Naive thymus-derived CD8-positive, alpha-beta T cell (primary cell): ENCODE data around the gene FBXL5. TPM values are rescaled to one million over a fixed set of nuclear protein-coding genes. Genes with fewer than 3 reads are reported as not detected.

ENCODE experiments used
- ATAC-seq, 2 donors: fragments of 150-1000 bp; cut with Tn5 transposase in 1 of 2; sonication (Bioruptor Pico), chemical (Tn5 transposase) in 1 of 2; 1 replicate in 1 of 2; 2 replicates in 1 of 2; pipeline ENCODE4 v1.10.0; 2021; ENCODE audit warnings: mild to moderate bottlenecking in 2 of 2, moderate library complexity in 2 of 2
- POLR2A ChIA-PET: fragments of 350-600 bp; sonication (Branson Sonifier 250); formaldehyde crosslinking; loops from one replicate; lab custom pipeline; 2021; ENCODE audit warnings: antibody characterized with exemption; lab: Charles Lee
- DNase-seq, 10 donors: peaks; one replicate each; pipeline versions ENCODE4 v3.0.0 to v3.0.0-alpha.2; 2020 to 2022
- H3K27ac Mint-ChIP-seq, 10 donors: one replicate each; pipeline ENCODE4 v1.8.0; 2020 to 2022; ENCODE audit warnings: mild to moderate bottlenecking in 10 of 10, mixed read lengths in 10 of 10, moderate library complexity in 4 of 10, inconsistent platforms in 1 of 10
- H3K27me3 Mint-ChIP-seq, 5 donors: one replicate each; pipeline ENCODE4 v1.8.0; 2021 to 2022; ENCODE audit warnings: mixed read lengths in 5 of 5
- H3K36me3 Mint-ChIP-seq, 3 donors: one replicate each; pipeline ENCODE4 v1.8.0; 2020 to 2022; ENCODE audit warnings: mixed read lengths in 3 of 3, mild to moderate bottlenecking in 2 of 3, inconsistent platforms in 1 of 3
- H3K4me1 Mint-ChIP-seq, 4 donors: one replicate each; pipeline ENCODE4 v1.8.0; 2021 to 2022; ENCODE audit warnings: mixed read lengths in 4 of 4
- H3K4me3 Mint-ChIP-seq, 10 donors: one replicate each; pipeline ENCODE4 v1.8.0; 2020 to 2022; ENCODE audit warnings: mild to moderate bottlenecking in 10 of 10, mixed read lengths in 10 of 10, moderate library complexity in 6 of 10, inconsistent platforms in 1 of 10
- H3K9me3 Mint-ChIP-seq, 9 donors: one replicate each; pipeline ENCODE4 v1.8.0; 2020 to 2022; ENCODE audit warnings: mixed read lengths in 9 of 9, mild to moderate bottlenecking in 3 of 9, inconsistent platforms in 1 of 9, moderate library complexity in 1 of 9
- polyA plus RNA-seq, 3 donors: library from polyadenylated mRNA; unstranded; fragments of 300-500 nt; fragmentation: Illumina TruSeq; gene quantifications; one replicate each; pipeline ENCODE4 v1.2.3, GENCODE V29; 2021
- total RNA-seq, 8 experiments: library from RNA in 2 of 8; stranded (reverse) in 2 of 8; gene quantifications; one replicate each; pipeline ENCODE4 v1.2.3 and lab custom pipeline; 2021 to 2026

FBXL5 gene
- total and polyA plus RNA-seq, 5 experiments from 2014 or later, result 65.7 to 113 (median 96.1) TPM

DNA sequence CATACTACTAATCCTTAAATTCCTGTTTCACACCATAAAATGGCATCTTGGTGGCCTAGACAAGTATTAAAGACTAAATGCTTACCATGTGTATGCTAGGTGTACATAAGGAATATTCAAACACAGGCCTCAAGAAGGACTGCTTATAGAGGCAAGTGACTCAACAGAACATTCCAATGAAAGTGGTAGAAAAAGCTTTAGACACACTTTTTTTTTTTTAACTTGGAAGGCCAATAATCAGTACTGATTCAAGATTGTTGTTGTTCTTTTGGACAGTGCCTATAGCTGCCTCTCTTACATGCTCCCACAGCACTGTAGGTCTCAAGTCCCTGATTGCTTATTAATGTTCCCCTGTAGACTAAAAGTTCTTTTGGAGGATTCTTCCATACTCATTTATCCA is 77.6 kb downstream of the FBXL5 start:
- Mint-ChIP-seq H3K4me1 (no peaks in the 10 kb centered on the region), H3K27ac (no peak overlapping the region), H3K9me3 (no peaks in the 10 kb centered on the region), H3K36me3 (peaks cover 0 to 21% (median 14%) of the 10 kb centered on the region in 3 donors), H3K4me3 (no peak overlapping the region), H3K27me3 (no peaks in the 10 kb centered on the region)
- no peak for ATAC-seq
- no peak for DNase-seq
- POLR2A ChIA-PET, result no interaction called here

DNA sequence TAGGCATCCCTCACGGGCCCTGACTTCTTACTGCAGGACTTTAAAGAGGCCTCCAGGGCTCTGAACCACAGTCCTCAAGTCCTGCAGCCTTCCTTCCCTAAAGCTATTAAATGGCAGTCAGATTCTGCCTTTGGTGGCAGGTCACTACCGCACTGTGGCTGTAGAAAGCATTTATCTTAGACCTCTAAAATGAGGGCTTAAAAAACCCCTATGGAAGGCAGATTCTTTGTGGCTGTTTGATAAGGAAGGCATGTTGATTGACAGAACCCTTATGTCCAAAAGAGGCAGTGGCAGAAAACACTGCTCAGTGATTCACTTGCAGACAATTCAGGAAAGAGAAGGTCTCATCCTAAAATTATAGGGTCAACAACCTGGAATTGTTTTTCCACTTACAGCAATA is 79.2 kb downstream of the FBXL5 start:
- no peak overlapping the region for H3K4me3 Mint-ChIP-seq
- H3K4me1 Mint-ChIP-seq, result no peaks in the 10 kb centered on the region
- DNase-seq (no peak), ATAC-seq (no peak)
- H3K27ac Mint-ChIP-seq, result no peak overlapping the region
- H3K27me3 Mint-ChIP-seq, result no peaks in the 10 kb centered on the region
- POLR2A ChIA-PET, result no interaction called here
- H3K9me3 Mint-ChIP-seq, result no peaks in the 10 kb centered on the region
- peaks cover 0 to 21% (median 20%) of the 10 kb centered on the region in 3 donors for H3K36me3 Mint-ChIP-seq

DNA sequence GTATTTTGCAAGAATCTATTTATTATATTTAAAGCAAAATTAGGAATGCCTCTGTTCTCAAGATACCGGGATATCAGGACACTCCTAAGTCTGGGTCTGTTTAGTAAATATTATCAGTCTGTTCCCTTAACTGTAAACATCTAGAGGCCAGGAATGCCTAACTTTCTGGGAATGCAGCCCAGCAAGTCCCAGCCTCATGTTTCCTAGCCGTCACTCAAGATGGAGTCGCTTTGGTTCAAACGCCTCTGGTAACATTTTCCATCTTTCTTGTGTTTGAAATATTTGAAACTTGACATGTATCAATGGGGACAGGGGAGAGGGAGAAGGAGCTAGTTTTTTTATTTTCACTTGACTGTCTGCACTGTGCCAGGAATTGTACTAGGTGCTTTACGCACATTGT is 85.4 kb downstream of the FBXL5 start:
- H3K4me1 Mint-ChIP-seq, result no peaks in the 10 kb centered on the region
- no peak for ATAC-seq
- no peak overlapping the region for H3K27ac Mint-ChIP-seq
- peaks cover 0 to 3% (median 0%) of the 10 kb centered on the region in 9 donors for H3K9me3 Mint-ChIP-seq
- peaks cover 13 to 54% (median 46%) of the 10 kb centered on the region in 3 donors for H3K36me3 Mint-ChIP-seq
- H3K4me3 Mint-ChIP-seq, result no peak overlapping the region
- DNase-seq, result no peak
- POLR2A ChIA-PET, result no interaction called here
- H3K27me3 Mint-ChIP-seq, result no peaks in the 10 kb centered on the region

DNA sequence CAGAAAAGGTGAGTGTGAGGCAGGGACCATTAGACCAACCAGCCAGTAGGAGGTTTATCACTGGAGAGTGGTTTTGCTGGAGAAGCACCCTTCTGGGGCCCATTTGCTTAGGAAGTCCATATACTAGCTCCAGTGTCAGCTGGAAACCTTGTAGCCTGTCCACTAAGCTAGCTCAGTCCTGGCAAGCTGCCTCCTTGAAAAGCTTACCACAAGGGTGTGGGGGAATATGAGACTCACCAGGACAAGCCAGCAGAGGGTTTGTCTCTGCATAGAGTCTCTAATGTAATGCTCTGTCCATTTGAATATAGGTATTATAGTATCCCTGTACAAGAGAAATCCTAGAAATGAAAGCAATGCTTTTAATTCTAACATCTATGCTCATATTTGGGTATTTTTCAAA is 86.3 kb downstream of the FBXL5 start:
- Mint-ChIP-seq H3K9me3 (peaks cover 0 to 3% (median 0%) of the 10 kb centered on the region in 9 donors), H3K4me1 (no peaks in the 10 kb centered on the region), H3K27me3 (no peaks in the 10 kb centered on the region), H3K4me3 (no peak overlapping the region), H3K27ac (no peak overlapping the region), H3K36me3 (peaks cover 13 to 62% (median 49%) of the 10 kb centered on the region in 3 donors)
- POLR2A ChIA-PET, result no interaction called here
- DNase-seq (no peak), ATAC-seq (no peak)

DNA sequence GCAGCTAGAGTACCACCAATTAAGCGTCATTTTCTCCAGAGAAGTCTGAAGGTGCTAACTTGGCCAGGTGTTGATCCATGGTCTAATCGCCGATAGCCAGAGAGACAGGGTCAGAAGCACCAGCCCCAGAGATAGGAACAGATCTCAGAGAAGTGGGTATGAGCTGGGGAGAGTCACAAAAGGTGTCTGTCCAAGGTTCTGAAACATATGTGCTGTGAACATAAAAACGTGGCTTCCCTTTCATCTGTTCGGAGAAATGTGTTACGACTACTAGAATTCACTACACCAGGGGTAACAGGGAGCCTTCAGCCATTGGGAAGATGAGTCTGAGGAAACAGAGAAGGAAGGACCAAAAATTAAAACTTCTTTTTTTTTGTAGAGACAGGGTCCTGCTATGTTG is 91.3 kb downstream of the FBXL5 start:
- ATAC-seq, result no peak
- no peaks in the 10 kb centered on the region for H3K27me3 Mint-ChIP-seq
- H3K36me3 Mint-ChIP-seq, result peaks cover 5 to 52% (median 52%) of the 10 kb centered on the region in 3 donors
- peaks cover 0 to 9% (median 3%) of the 10 kb centered on the region in 4 donors for H3K4me1 Mint-ChIP-seq
- POLR2A ChIA-PET, result no interaction called here
- H3K9me3 Mint-ChIP-seq, result peaks cover 0 to 3% (median 0%) of the 10 kb centered on the region in 9 donors
- H3K27ac Mint-ChIP-seq, result no peak overlapping the region
- no peak for DNase-seq
- H3K4me3 Mint-ChIP-seq, result no peak overlapping the region

DNA sequence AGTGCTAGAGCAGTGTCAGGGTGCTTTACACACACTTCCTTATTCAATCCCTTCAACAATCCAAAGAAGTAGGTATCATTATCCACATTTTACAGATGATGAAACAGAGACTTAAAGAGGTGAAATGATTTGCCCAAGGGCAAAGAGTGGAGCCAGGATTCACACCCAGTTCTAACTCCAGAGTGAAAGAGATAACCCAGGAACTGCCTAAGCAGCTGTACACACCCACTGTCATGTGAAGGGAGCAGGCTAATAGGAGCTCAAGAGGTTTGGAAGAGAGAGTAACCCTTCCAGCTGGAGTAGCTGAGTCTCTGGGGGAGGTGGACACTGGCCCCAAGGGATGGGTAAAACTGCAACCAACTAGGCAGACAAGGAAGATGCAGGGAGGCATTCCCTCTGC is 92.5 kb downstream of the FBXL5 start:
- Mint-ChIP-seq H3K9me3 (peaks cover 0 to 3% (median 0%) of the 10 kb centered on the region in 9 donors), H3K27ac (no peak overlapping the region), H3K27me3 (no peaks in the 10 kb centered on the region), H3K36me3 (peaks cover 5 to 40% (median 39%) of the 10 kb centered on the region in 3 donors), H3K4me3 (no peak overlapping the region), H3K4me1 (peaks cover 0 to 9% (median 3%) of the 10 kb centered on the region in 4 donors)
- DNase-seq, result no peak
- POLR2A ChIA-PET, result no interaction called here
- ATAC-seq, result no peak

DNA sequence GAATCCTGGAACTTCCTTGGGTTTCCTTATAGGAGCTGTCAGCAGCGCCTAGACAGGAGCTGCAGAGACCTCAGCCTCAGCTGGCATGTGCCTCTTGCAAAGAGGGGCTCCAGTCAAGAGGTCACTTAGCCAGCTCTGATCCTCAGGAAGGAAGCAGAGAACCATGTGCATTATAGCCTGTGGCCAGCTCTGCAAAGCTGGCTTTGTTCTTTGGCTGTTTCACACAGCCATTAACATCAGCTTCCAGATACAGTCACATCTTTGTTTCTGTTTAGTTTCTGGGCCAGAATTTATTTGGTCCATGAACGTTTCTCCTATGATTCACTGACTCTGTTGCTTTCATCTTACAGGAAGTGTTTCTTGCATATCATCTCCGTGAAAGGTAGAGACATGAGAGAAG is 93.0 kb downstream of the FBXL5 start:
- POLR2A ChIA-PET, result no interaction called here
- DNase-seq, result no peak
- Mint-ChIP-seq H3K27ac (no peak overlapping the region), H3K9me3 (peaks cover 0 to 3% (median 0%) of the 10 kb centered on the region in 9 donors), H3K4me1 (peaks cover 0 to 9% (median 3%) of the 10 kb centered on the region in 4 donors), H3K36me3 (peaks cover 5 to 37% (median 34%) of the 10 kb centered on the region in 3 donors), H3K27me3 (no peaks in the 10 kb centered on the region), H3K4me3 (no peak overlapping the region)
- no peak for ATAC-seq

DNA sequence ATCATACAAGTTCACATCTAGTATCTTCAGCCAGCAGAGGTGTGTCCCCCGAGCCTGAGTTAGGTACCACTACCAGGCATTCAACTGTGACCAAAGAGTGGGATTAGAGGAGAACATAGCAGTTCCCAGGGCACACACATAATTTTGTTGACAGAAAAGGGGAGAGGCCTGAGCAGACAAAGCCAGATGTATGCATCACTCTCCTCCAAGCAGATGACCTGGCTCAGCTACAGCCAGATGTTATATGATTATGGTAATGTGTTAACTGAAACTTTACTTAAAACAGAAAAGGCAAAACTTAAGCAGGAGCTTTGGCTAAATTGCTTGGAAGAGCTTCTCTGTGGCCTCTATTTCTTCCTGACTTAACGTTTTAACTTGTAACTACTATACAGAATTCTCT is 96.6 kb downstream of the FBXL5 start:
- H3K27me3 Mint-ChIP-seq, result no peaks in the 10 kb centered on the region
- H3K4me1 Mint-ChIP-seq, result peaks cover 0 to 9% (median 3%) of the 10 kb centered on the region in 4 donors
- POLR2A ChIA-PET, result no interaction called here
- no peak overlapping the region for H3K4me3 Mint-ChIP-seq
- ATAC-seq, result no peak
- H3K27ac Mint-ChIP-seq, result peak overlapping the region in 1 of 10 donors; percentile 6
- DNase-seq, result no peak
- no peaks in the 10 kb centered on the region for H3K9me3 Mint-ChIP-seq
- H3K36me3 Mint-ChIP-seq, result peaks cover 0 to 18% (median 10%) of the 10 kb centered on the region in 3 donors

DNA sequence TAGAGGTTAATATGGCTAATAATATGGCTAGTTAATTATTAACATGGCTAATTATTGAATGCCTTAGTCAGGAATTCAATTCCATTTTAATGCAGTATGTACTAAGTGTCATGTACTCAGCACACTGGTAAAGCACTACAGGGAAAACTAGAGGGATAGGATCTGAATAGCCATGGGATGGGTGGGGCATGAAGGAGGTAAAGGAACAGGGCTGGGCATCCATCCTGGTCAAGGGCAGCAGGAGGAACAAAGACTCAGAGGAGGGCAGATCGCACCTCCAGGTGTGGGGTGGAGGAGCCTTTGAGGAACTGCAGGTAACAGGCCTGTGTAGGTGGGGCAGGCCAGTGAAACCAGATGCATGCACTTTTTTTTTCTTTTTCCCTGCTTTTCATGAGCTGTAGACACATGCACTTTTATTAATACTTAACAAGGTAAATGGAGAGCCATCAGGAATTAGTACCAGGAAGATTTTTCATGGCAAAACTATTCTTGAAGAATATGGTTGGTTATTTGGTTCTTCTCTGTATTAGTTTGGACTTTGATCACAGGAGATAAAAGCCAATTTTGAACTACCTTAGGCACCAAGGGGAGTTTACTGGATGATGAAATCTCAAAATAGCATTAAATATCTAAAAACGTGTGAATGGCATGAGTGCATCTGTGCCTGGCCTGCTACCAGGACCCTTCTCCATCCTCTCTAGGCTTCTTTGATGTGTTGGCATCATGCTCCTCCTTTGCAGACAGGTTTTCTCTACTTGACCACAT is 97.2 kb downstream of the FBXL5 start:
- Mint-ChIP-seq H3K4me3 (no peak overlapping the region), H3K4me1 (peaks cover 0 to 9% (median 3%) of the 10 kb centered on the region in 4 donors), H3K27ac (peak overlapping the region in 2 of 10 donors; percentile 6 to 20), H3K9me3 (no peaks in the 10 kb centered on the region), H3K27me3 (no peaks in the 10 kb centered on the region), H3K36me3 (peaks cover 0 to 14% (median 8%) of the 10 kb centered on the region in 3 donors)
- DNase-seq (no peak), ATAC-seq (no peak)
- POLR2A ChIA-PET, result no interaction called here

DNA sequence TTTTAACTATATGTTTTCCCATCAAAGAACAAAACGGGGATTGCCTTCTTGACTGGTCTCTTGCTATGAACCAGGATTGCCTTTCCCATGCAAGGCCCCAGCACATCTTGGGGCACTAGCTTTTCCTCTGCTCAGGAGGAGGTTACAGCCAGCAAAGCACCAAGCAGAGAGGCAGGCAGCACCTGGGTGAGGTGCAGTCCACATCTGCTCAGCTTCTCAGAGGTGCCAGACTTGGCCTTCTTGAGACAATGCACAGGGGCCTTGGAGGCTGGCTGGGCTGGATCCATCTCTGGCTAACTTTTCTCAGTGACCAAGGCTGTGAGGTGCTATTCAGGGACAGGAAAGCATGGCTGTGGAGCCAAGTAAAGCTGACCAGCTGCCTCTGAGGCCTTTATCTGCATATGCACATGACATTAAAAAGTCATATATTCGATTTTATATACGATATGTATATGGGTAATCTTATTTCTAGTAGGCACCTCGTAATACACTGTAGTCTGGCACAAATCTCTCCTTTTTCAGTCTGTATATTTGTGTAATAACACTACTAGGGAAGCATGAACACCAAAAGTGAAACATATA is 98.6 kb downstream of the FBXL5 start:
- H3K36me3 Mint-ChIP-seq, result peaks cover 0 to 7% (median 2%) of the 10 kb centered on the region in 3 donors
- no peaks in the 10 kb centered on the region for H3K27me3 Mint-ChIP-seq
- ATAC-seq, result no peak
- peak overlapping the region in 1 of 10 donors; percentile 17 for H3K27ac Mint-ChIP-seq
- no peaks in the 10 kb centered on the region for H3K9me3 Mint-ChIP-seq
- POLR2A ChIA-PET, result no interaction called here
- no peak overlapping the region for H3K4me3 Mint-ChIP-seq
- H3K4me1 Mint-ChIP-seq, result peaks cover 0 to 5% (median 2%) of the 10 kb centered on the region in 4 donors
- no peak for DNase-seq

Other genes starting within 250 kb of the FBXL5 start
- not detected for gene C1QTNF7, start 227.3 kb downstream of the FBXL5 start, total RNA-seq
- gene C1QTNF7, start 227.3 kb downstream of the FBXL5 start, polyA plus RNA-seq, result under 1 TPM in 1 of 3 donors, not detected in 2; 0.07 TPM
- not detected for gene CC2D2A, start 185.5 kb downstream of the FBXL5 start, total RNA-seq
- not detected for gene CC2D2A, start 185.5 kb downstream of the FBXL5 start, polyA plus RNA-seq
- gene FAM200B, start 26.5 kb upstream of the FBXL5 start, total RNA-seq, result 10 to 100 TPM; 31.0 to 38.5 TPM
- 10 to 100 TPM; 80.6 to 92.0 (median 81.3) TPM for gene FAM200B, start 26.5 kb upstream of the FBXL5 start, polyA plus RNA-seq
- under 1 TPM; 0.42 to 0.49 TPM for gene BST1, start 47.7 kb upstream of the FBXL5 start, total RNA-seq
- under 1 TPM; 0.23 to 0.49 (median 0.35) TPM for gene BST1, start 47.7 kb upstream of the FBXL5 start, polyA plus RNA-seq
- 1 to 10 TPM; 1.4 to 3.2 TPM for gene CD38, start 123.0 kb upstream of the FBXL5 start, total RNA-seq
- 1 to 10 TPM; 2.0 to 7.7 (median 5.9) TPM for gene CD38, start 123.0 kb upstream of the FBXL5 start, polyA plus RNA-seq